Stimulated activated memory B cell treated with anti-CD40 and anti-IgM and Interleukin-4, amounts not matched to agents 10 μg/mL and 1 μg/mL and 100 μg/mL, for 72 hours (primary cell): Measurements from ENCODE around the gene MYOC.
A peak's percentile ranks its signal among the peaks of the same experiment; 100 is the strongest.

Source experiments
- ATAC-seq: fragments of 150-1000 bp; cut with Tn5 transposase; 2 replicates; pipeline ENCODE4 v1.10.0; 2021
- H3K27ac Mint-ChIP-seq: one replicate; pipeline ENCODE4 v1.8.0; 2022; ENCODE audit warnings: mild to moderate bottlenecking, mixed read lengths
- H3K27me3 Mint-ChIP-seq: one replicate; pipeline ENCODE4 v1.8.0; 2022; ENCODE audit warnings: mixed read lengths
- H3K36me3 Mint-ChIP-seq: one replicate; pipeline ENCODE4 v1.8.0; 2022; ENCODE audit warnings: mixed read lengths
- H3K4me1 Mint-ChIP-seq: one replicate; pipeline ENCODE4 v1.8.0; 2022; ENCODE audit warnings: mixed read lengths
- H3K4me3 Mint-ChIP-seq: one replicate; pipeline ENCODE4 v1.8.0; 2022; ENCODE audit warnings: mild to moderate bottlenecking, moderate library complexity, mixed read lengths
- H3K9me3 Mint-ChIP-seq: one replicate; pipeline ENCODE4 v1.8.0; 2022; ENCODE audit warnings: mixed read lengths

The MYOC gene

DNA sequence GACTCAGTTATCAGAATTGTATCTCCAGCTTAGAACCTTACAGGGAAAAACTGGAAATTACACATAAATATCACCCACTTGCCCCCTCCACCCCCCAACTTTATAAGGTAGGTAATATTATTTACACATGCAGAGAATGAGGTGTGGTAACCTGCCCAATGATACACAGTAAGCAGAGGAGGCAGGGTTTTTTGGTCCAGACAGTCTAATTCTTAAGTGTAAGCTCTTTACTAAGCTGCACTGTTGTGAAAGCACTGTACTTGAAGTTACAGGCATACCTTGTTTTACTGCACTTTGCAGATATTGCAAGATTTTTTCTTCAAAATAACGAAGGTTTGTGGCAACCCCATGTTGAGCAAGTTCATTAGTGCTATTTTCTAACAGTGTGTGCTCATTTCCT is 55.3 kb downstream of the MYOC start:
- ATAC-seq: no peak
- no peak overlapping the region for H3K4me3 Mint-ChIP-seq
- no peaks in the 10 kb centered on the region for H3K27me3 Mint-ChIP-seq
- H3K9me3 Mint-ChIP-seq: no peaks in the 10 kb centered on the region
- no peak overlapping the region for H3K27ac Mint-ChIP-seq
- H3K4me1 Mint-ChIP-seq: no peaks in the 10 kb centered on the region
- peaks cover 17% of the 10 kb centered on the region for H3K36me3 Mint-ChIP-seq

- no peak for ATAC-seq
- Mint-ChIP-seq H3K4me1 (no peaks in the 10 kb centered on the region), H3K9me3 (no peaks in the 10 kb centered on the region), H3K27ac (no peak overlapping the region), H3K27me3 (no peaks in the 10 kb centered on the region), H3K36me3 (peaks cover 21% of the 10 kb centered on the region), H3K4me3 (no peak overlapping the region)
Measured at GRCh38 chr1:171596705-171597104, 55.8 kb downstream of the MYOC start.

GRCh38 chr1:171596119-171596518 is 56.4 kb downstream of the MYOC start:
- H3K4me3 Mint-ChIP-seq: no peak overlapping the region
- no peak for ATAC-seq
- no peak overlapping the region for H3K27ac Mint-ChIP-seq
- H3K27me3 Mint-ChIP-seq: no peaks in the 10 kb centered on the region
- peaks cover 27% of the 10 kb centered on the region for H3K36me3 Mint-ChIP-seq
- H3K4me1 Mint-ChIP-seq: no peaks in the 10 kb centered on the region
- no peaks in the 10 kb centered on the region for H3K9me3 Mint-ChIP-seq

- Mint-ChIP-seq H3K4me3 (no peak overlapping the region), H3K36me3 (peaks cover 33% of the 10 kb centered on the region), H3K4me1 (no peaks in the 10 kb centered on the region), H3K9me3 (no peaks in the 10 kb centered on the region), H3K27ac (no peak overlapping the region), H3K27me3 (no peaks in the 10 kb centered on the region)
- no peak for ATAC-seq
Measured at GRCh38 chr1:171595324-171595723, 57.2 kb downstream of the MYOC start.

DNA sequence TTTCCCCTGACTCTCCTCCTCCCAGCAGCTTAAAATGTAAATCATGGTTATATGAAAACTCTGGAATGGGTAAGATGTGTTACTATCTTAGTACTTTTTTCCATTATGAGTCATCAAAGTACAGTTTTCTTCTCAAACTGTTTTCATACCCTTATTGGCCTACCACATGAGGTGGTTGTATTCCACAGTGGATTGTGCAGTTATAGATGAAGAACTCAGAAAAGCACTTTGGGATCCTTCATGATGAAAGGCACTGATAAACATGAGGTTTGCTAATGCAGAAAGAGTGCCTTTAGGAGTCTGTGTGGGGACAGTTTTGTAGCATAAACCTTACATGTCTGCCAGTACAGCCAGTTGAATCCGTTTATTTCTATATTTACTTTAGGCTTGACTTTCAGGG is 62.5 kb downstream of the MYOC start:
- peaks cover 60% of the 10 kb centered on the region for H3K36me3 Mint-ChIP-seq
- H3K27ac Mint-ChIP-seq: peak overlapping the region; percentile 79

GRCh38 chr1:171588230-171588629 is 64.3 kb downstream of the MYOC start:
- Mint-ChIP-seq H3K4me1 (peaks cover 8% of the 10 kb centered on the region), H3K9me3 (no peaks in the 10 kb centered on the region), H3K27ac (no peak overlapping the region), H3K27me3 (no peaks in the 10 kb centered on the region), H3K36me3 (peaks cover 74% of the 10 kb centered on the region), H3K4me3 (no peak overlapping the region)
- ATAC-seq: no peak

More for the DNA sequence above, 62.5 kb downstream of the MYOC start:
- ATAC-seq: no peak
- peaks cover 8% of the 10 kb centered on the region for H3K4me1 Mint-ChIP-seq
- H3K27me3 Mint-ChIP-seq: no peaks in the 10 kb centered on the region
- no peak overlapping the region for H3K4me3 Mint-ChIP-seq
- H3K9me3 Mint-ChIP-seq: no peaks in the 10 kb centered on the region

DNA sequence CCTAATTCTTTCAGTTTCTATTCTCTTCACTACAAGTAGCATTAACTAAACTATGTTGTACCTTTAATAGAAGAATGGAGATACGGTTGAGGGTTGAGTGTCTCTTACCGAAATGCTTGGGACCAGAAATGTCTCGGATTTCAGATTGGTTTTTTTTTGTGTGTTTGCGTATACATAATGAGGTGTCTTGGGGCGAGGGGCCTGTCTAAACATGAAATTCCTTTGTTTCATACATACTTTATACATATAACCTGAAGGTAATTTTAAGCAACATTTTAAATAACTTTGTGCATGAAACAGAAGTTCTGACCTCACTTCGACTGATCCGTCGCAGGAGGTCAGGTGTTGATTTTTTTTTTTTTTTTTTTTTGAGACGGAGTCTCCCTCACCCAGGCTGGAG is 66.8 kb downstream of the MYOC start:
- no peak for ATAC-seq
- Mint-ChIP-seq H3K9me3 (no peaks in the 10 kb centered on the region), H3K4me3 (no peak overlapping the region), H3K36me3 (peaks cover 66% of the 10 kb centered on the region), H3K27me3 (no peaks in the 10 kb centered on the region), H3K27ac (no peak overlapping the region), H3K4me1 (peaks cover 8% of the 10 kb centered on the region)
